ENCODE results near the gene ADARB2.
"Not testable (repeated sequence)": the region's sequence is repeated elsewhere in the genome, so short reads cannot be mapped to it uniquely, and the experiment has no call there.

ADARB2 gene

GRCh38 chr10:1774796-1775195 is 37.5 kb upstream of the ADARB2 start:
- no peak for DNase-seq (ENCODE audit: extremely low spot score)
- POLR2A ChIA-PET, result no interaction called here
- TF ChIP-seq NFRKB (IDR thresholded peaks at IDR 0.05), result no peak
- no peak for TF ChIP-seq BHLHE40 (IDR thresholded peaks at IDR 0.05; ENCODE audit: borderline replicate concordance)
- no peak for TF ChIP-seq SUZ12 (IDR thresholded peaks at IDR 0.05)
- CTCF ChIA-PET, result interaction anchor here (0.7 kb wide), 1 partner anchor 720 kb away, joined by 3 read pairs; no protein-coding TSS in a partner anchor

- POLR2A ChIA-PET; DNase-seq (ENCODE audit: extremely low spot score): not testable (repeated sequence)
- CTCF ChIA-PET, result interaction anchor here (0.5 kb wide), 1 partner anchor 1443 kb away, joined by 4 read pairs; no protein-coding TSS in a partner anchor
Measured at GRCh38 chr10:1773204-1773603, 35.9 kb upstream of the ADARB2 start.

- DNase-seq (ENCODE audit: extremely low spot score), result no peak
- CTCF ChIA-PET, result interaction anchor here (0.7 kb wide), 1 partner anchor 1156 kb away, joined by 4 read pairs; no protein-coding TSS in a partner anchor
- TF ChIP-seq SP1 (IDR thresholded peaks at IDR 0.05) (no peak), ZNF384 (IDR thresholded peaks at IDR 0.05) (no peak), NFRKB (IDR thresholded peaks at IDR 0.05) (no peak), FOXA1 (IDR thresholded peaks at IDR 0.05) (no peak), TARDBP (IDR thresholded peaks at IDR 0.05) (no peak), HDGF (IDR thresholded peaks at IDR 0.05; ENCODE audit: borderline replicate concordance) (no peak), PKNOX1 (IDR thresholded peaks at IDR 0.05) (no peak), CTBP1 (IDR thresholded peaks at IDR 0.05; ENCODE audit: borderline replicate concordance) (no peak), L3MBTL2 (conservative IDR thresholded peaks at IDR 0.05) (no peak), BHLHE40 (IDR thresholded peaks at IDR 0.05; ENCODE audit: borderline replicate concordance) (no peak)
- POLR2A ChIA-PET, result no interaction called here
Measured at GRCh38 chr10:1766049-1766448, 28.7 kb upstream of the ADARB2 start.

- TF ChIP-seq TARDBP (IDR thresholded peaks at IDR 0.05) (no peak), FOXK2 (IDR thresholded peaks at IDR 0.05) (no peak), ARNT (IDR thresholded peaks at IDR 0.05) (no peak), BHLHE40 (IDR thresholded peaks at IDR 0.05; ENCODE audit: borderline replicate concordance) (no peak), PKNOX1 (IDR thresholded peaks at IDR 0.05) (no peak), NFRKB (IDR thresholded peaks at IDR 0.05) (no peak), CTBP1 (IDR thresholded peaks at IDR 0.05; ENCODE audit: borderline replicate concordance) (no peak), FOXA1 (IDR thresholded peaks at IDR 0.05) (no peak), ELF4 (IDR thresholded peaks at IDR 0.05) (no peak), ZNF384 (IDR thresholded peaks at IDR 0.05) (no peak), L3MBTL2 (conservative IDR thresholded peaks at IDR 0.05) (no peak), FOXM1 (IDR thresholded peaks at IDR 0.05; ENCODE audit: borderline replicate concordance) (no peak), SUZ12 (IDR thresholded peaks at IDR 0.05) (no peak), LEF1 (IDR thresholded peaks at IDR 0.05; ENCODE audit: borderline replicate concordance) (no peak), HDGF (IDR thresholded peaks at IDR 0.05; ENCODE audit: borderline replicate concordance) (no peak), SP1 (IDR thresholded peaks at IDR 0.05) (no peak)
- CTCF ChIA-PET, result no interaction called here
- no peak for DNase-seq (ENCODE audit: extremely low spot score)
- POLR2A ChIA-PET, result no interaction called here
Measured at GRCh38 chr10:1762076-1762475, 24.8 kb upstream of the ADARB2 start.

- POLR2A ChIA-PET, result no interaction called here
- DNase-seq (ENCODE audit: extremely low spot score), result no peak
- CTCF ChIA-PET, result no interaction called here
- no peak for TF ChIP-seq NFRKB (IDR thresholded peaks at IDR 0.05)
- TF ChIP-seq SUZ12 (IDR thresholded peaks at IDR 0.05), result no peak
- no peak for TF ChIP-seq HDGF (IDR thresholded peaks at IDR 0.05; ENCODE audit: borderline replicate concordance)
- no peak for TF ChIP-seq PKNOX1 (IDR thresholded peaks at IDR 0.05)
Measured at GRCh38 chr10:1754506-1755153, 17.3 kb upstream of the ADARB2 start.

- no peak for DNase-seq (ENCODE audit: extremely low spot score)
- TF ChIP-seq FOXA1 (IDR thresholded peaks at IDR 0.05) (no peak), BHLHE40 (IDR thresholded peaks at IDR 0.05; ENCODE audit: borderline replicate concordance) (no peak), ARNT (IDR thresholded peaks at IDR 0.05) (no peak), FOXM1 (IDR thresholded peaks at IDR 0.05; ENCODE audit: borderline replicate concordance) (no peak), PKNOX1 (IDR thresholded peaks at IDR 0.05) (no peak), SP1 (IDR thresholded peaks at IDR 0.05) (no peak), HDGF (IDR thresholded peaks at IDR 0.05; ENCODE audit: borderline replicate concordance) (no peak), FOXK2 (IDR thresholded peaks at IDR 0.05) (no peak), CTBP1 (IDR thresholded peaks at IDR 0.05; ENCODE audit: borderline replicate concordance) (no peak), L3MBTL2 (conservative IDR thresholded peaks at IDR 0.05) (no peak), LEF1 (IDR thresholded peaks at IDR 0.05; ENCODE audit: borderline replicate concordance) (no peak), NFRKB (IDR thresholded peaks at IDR 0.05) (no peak), TARDBP (IDR thresholded peaks at IDR 0.05) (no peak), SUZ12 (IDR thresholded peaks at IDR 0.05) (no peak), ELF4 (IDR thresholded peaks at IDR 0.05) (no peak), ZNF384 (IDR thresholded peaks at IDR 0.05) (no peak)
- POLR2A ChIA-PET, result no interaction called here
- CTCF ChIA-PET, result no interaction called here
Measured at GRCh38 chr10:1752153-1752552, 14.8 kb upstream of the ADARB2 start.

Measured in HEK293T (cell line).